Activated T-helper 1 cell treated with Interleukin-2 at 50 U/mL for 16 hours (primary cell): ENCODE data around the gene CNPPD1.
"Not testable (repeated sequence)": the region's sequence is repeated elsewhere in the genome, so short reads cannot be mapped to it uniquely, and the experiment has no call there.

Experiments used
- DNase-seq: peaks from one replicate; pipeline ENCODE4 v3.0.0-alpha.2; 2020; ENCODE audit warnings: low read depth

Gene CNPPD1

GRCh38 chr2:219207884-219208740, 31.4 kb upstream of the CNPPD1 start:
- no peak for DNase-seq

GRCh38 chr2:219207134-219207883, 30.6 kb upstream of the CNPPD1 start:
- DNase-seq = no peak

DNA sequence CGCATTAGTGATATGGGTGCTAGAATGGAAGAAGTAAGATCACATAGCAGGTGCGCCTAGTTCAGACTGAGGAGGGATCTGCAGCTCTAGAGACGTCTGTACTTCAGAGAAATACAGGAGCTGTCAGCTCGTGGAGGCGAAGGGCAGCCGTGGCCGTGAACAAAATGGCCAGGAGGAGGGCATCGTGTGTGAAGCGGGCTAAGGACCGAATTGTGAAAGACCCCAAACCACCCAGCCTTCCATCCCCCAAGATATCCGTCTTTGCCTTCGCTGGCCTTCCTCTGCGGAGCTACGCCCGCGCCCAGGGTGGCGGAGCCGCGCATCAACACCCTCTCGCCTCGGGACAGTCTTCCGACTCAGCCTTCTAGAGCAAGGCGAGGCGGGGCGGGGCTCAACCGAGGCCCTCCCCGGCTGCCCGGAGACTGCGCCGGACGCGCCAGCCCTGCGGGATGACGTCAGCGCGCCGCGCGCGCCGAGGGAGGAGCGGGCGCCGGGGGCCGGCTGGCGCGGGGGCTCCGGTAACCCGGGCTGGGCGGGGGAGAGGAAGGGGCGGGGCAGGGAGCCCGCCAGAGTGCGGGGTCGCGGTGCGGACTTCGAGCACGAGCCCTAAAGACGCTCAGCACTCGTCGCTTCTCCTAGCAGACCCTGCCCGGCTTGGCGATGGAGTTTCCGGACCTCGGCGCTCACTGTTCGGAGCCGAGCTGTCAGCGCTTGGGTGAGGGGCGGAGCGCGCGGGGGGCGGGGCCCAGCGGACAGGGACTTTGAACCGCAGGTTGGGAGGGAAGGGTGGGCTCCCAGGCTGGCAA, 29.8 kb upstream of the CNPPD1 start, which contains the start of gene ZFAND2B:
TSS of gene ZFAND2B (plus strand) at position 455 of the 806 bp plus-strand sequence. CDS start at position 661, 206 bp downstream.
- DNase-seq = peak; percentile 95

DNA sequence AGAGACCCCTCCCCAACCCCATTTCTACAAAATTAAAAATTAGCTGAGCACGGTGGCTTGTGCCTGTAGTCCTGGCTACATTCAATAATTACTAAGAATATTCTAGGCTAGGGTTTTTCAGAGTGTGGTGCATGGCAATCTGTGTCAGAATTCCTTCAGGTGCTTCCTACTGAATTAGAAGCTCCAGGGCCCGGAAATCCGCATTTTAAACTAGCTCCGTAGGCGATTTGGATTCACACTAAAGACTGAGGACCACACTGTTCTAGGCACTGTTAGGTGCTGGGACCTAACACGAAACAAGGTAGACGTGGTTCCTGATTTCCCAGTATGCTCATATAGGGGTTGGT, 29.2 kb upstream of the CNPPD1 start:
- no peak for DNase-seq

DNA sequence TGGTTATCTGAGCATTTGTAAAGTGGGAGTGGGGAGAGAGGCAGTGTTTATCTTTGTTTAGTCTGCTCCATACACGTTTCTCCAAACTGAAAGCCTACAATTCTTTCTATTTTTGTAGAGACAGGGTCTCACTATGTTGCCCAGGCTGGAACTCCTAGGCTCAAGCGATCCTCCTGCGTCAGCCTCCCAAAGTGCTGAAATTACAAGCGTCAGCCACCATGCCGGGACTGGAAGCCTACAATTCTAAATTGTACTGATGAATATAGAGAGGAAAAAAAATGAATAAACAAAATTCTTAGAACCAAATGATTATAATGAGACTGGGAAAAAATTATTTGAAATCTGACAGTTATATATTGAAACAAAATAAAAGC, 28.4 kb upstream of the CNPPD1 start:
- no peak for DNase-seq

DNA sequence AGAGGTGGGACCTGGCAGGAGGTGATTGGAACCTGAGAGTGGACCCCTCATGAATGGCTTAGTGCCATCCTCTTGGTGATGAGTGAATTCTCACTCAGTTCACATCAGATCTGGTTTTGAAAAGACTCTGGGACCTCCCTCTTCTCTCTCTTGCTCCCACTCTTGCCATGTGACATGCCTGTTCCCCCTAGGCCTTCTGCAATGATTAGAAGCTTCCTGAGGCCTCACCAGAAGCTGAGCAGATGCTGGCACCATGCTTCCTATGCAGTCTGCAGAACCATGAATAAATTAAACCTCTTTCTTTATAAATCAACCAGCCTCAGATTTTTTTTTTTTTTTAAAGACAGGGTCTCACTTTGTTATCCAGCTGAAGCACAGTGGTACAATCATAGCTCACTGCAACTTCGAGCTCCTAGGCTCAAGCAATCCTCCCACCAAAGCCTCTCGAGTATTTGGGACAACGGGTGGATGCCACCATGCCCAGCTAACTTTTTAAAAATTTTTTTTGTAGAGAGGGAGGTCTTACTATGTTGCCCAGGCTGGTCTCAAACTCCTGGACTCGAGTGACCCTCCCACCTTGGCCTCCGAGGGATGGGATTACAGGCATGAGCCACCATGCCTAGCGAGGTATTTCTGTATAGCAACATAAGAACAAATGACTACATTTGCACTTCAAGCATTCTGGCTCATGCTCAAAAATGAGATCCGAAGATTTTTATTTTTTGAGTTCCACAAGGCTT, 27.9 kb upstream of the CNPPD1 start:
- DNase-seq = no peak

DNA sequence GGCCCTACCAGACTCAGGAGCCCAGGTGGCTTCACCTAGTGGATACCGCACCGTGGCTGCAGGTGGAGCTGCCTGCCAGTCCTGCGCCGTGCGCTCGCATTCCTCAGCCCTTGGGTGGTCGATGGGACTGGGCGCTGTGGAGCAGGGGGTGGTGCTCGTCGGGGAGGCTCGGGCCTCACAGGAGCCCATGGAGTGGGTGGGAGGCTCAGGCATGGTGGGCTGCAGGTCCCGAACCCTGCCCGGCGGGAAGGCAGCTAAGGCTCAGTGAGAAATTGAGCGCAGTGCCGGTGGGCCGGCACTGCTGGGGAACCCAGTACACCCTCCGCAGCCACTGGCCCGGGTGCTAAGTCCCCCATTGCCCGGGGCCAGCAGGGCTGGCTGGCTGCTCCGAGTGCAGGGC, 24.6 kb upstream of the CNPPD1 start:
- DNase-seq = not testable (repeated sequence)

- not testable (repeated sequence) for DNase-seq
Measured at GRCh38 chr2:219200502-219201326, 24.0 kb upstream of the CNPPD1 start.

GRCh38 chr2:219199470-219200211, 22.9 kb upstream of the CNPPD1 start:
- DNase-seq = no peak

DNA sequence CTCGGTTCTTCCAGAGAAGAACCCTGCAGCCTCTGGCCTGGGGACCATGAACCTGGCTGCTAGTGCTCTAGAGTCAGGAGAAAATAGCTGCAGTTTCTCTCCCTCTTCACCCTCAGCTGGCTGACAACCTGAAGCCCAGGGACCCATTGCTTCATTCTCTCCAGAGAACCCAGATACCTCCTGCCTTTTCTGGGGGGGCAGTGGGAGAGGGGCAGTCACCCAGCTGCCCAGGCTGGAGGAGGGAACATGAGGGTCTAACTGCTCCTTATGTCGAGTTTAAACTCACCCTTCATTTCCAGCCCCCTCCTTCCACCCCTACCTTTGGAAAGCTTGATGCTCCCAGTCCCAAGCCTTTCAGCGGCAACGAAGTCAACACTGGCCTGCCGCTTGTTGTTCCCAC, 22.2 kb upstream of the CNPPD1 start:
- no peak for DNase-seq

DNA sequence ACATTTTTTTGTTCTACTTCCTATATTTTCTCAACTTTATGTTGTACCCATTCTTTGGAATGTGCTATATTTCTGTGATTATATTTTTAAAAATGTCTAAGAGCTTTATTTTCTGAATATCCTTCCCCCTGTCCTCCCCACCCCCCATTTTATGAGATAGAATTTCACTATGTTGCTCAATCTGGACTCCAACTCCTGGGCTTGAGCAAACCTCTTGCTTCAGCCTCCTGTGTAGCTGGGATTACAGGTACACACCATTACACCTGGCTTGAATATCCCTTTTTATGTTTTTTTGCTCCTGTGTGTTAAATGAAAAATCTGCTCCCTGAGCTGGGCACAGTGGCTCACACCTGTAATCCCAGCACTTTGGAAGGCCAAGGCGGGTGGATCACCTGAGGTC, 20.7 kb upstream of the CNPPD1 start:
- no peak for DNase-seq

DNA sequence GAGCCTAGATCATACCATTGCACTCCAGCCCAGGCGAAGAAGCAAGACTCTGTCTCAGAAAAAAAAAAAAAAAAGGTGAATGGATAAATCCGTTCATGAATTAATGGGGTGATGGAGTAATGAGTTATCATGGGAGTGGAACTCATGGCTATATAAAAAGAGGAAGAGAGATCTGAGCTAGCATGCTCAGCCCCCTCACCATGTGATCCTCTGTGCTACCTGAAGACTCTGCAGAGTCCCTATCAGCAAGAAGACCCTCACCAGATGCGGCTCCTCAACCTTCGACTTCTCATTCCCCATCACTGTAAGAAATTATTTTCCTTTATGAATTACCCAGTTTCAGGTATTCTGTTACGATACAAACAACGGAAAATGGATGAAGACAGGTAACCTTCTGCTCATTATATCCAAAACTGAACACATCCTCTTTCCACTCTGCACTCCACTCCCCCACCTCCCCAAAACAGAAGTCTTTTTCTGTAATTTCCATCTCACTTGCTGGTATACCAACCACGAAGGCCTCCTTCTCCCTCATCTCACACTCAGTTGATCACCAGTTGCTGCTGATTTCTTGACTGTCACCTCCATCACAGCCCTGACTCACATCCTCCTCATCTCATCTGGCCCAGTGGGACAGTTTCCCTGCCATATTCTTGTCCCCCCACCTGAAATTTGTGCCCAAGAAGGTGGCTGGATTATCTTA, 10.2 kb upstream of the CNPPD1 start:
- DNase-seq = no peak

DNA sequence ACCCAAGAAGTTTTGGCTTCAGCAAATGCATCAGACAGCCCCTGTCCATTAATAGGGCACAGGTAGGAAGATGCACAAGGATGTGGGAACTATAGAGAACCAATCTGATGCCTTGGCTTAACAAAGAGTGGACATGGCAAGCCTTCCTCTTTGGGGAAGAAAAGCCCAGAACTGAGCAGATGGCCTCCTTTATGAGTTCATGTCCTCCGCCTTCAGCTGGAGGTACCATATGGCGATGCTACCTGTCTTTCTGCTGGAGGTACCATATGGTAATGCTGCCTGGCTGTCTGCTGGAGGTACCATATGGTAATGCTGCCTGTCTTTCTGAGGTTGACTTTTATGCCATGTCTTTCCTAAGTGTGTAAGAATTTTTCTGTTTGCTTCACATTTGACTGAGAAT, 7.4 kb upstream of the CNPPD1 start:
- DNase-seq = no peak

DNA sequence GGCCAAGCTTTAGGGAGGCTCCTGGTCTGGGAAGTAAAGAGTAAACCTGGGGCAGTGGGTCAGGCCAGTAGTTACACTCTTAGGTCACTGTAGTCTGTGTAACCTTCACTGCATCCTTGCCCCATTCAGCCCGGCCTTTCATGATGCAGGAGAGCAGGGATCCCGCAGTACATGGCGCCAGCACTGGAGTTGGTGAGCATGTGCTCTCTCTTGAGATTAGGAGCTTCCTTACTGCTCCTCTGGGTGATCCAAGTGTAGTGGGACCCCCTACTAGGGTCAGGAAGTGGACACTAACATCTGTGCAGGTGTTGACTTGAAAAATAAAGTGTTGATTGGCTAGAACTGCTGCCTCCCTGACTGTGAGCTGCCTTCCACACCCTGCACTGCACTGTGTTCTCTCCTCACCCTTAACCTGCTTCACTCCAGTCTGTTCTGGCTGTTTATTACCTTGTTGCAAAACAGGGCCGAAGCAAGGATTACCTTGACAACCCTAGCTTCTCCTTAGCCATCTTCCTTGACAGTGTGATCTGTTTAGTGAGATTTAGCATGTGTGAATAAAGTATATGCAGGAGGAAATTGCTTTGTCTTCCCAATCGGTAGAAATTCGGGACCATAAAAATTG, 6.5 kb upstream of the CNPPD1 start:
- no peak for DNase-seq

DNA sequence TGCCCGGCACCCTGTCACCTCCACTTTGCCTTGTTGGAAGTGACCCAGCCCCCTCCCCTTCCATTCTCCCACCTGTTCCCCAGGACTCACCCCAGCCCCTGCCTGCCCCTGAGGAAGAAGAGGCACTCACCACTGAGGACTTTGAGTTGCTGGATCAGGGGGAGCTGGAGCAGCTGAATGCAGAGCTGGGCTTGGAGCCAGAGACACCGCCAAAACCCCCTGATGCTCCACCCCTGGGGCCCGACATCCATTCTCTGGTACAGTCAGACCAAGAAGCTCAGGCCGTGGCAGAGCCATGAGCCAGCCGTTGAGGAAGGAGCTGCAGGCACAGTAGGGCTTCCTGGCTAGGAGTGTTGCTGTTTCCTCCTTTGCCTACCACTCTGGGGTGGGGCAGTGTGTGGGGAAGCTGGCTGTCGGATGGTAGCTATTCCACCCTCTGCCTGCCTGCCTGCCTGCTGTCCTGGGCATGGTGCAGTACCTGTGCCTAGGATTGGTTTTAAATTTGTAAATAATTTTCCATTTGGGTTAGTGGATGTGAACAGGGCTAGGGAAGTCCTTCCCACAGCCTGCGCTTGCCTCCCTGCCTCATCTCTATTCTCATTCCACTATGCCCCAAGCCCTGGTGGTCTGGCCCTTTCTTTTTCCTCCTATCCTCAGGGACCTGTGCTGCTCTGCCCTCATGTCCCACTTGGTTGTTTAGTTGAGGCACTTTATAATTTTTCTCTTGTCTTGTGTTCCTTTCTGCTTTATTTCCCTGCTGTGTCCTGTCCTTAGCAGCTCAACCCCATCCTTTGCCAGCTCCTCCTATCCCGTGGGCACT, 5.8 kb upstream of the CNPPD1 start:
- no peak for DNase-seq

DNA sequence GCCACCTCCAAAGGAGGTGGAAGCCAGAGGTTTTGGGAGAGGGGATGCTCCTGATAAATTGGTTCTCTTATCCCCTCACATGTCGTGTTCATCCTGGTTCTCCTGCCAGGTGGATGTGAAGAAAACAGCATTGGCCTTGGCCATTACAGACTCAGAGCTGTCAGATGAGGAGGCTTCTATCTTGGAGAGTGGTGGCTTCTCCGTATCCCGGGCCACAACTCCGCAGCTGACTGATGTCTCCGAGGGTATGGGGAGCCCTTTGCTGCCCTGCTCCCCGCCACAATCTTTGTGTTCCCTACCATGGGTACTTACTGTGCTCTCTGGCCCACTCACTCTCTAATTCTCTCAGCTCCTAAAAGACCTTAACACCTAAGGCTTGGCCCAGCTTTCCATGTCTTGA, 4.8 kb upstream of the CNPPD1 start:
- no peak for DNase-seq

- DNase-seq = no peak
Measured at GRCh38 chr2:219180961-219181360, 4.2 kb upstream of the CNPPD1 start.
